A673 (cell line): ENCODE measurements around the gene SAT1. TPM values are rescaled to one million over a fixed set of nuclear protein-coding genes. Genes with fewer than 3 reads are reported as not detected.

Experiments used
- BruUV-seq: library from RNA; stranded (reverse); fragments of 400-500 nt; replicated peaks from 2 replicates; lab custom pipeline; 2021; lab: Mats Ljungman, UMichigan
- CTCF ChIA-PET: fragments of 300-600 bp; sonication (Branson Sonifier 250); formaldehyde crosslinking; loops from one replicate; lab custom pipeline; 2022; ENCODE audit warnings: antibody characterized with exemption; lab: Charles Lee
- POLR2A ChIA-PET: fragments of 300-600 bp; sonication (Branson Sonifier 250); formaldehyde crosslinking; loops from one replicate; lab custom pipeline; 2022; ENCODE audit warnings: antibody characterized with exemption; ENCODE audit not compliant: low non-redundant PET; lab: Charles Lee
- DNase-seq: peaks from one replicate; pipeline ENCODE4 v3.0.0-alpha.2; 2015; ENCODE audit warnings: low spot score
- H3K27ac ChIP-seq: fragments of 200-600 bp; sonication (generic); 2 replicates; pipeline ENCODE4 v1.5.1; 2016; ENCODE audit warnings: mixed run types, low read depth, mild to moderate bottlenecking, mixed read lengths, antibody characterized with exemption, low read length; ENCODE audit not compliant: poor library complexity, severe bottlenecking
- H3K27me3 ChIP-seq: fragments of 200-600 bp; sonication (generic); replicated peaks from 2 replicates; pipeline ENCODE4 v1.6.1; 2017; ENCODE audit warnings: mixed run types, low read depth, mild to moderate bottlenecking, mixed read lengths, antibody characterized with exemption, low read length; ENCODE audit not compliant: insufficient read depth, poor library complexity
- H3K36me3 ChIP-seq: fragments of 200-600 bp; sonication (generic); 2 replicates; pipeline ENCODE4 v1.6.1; 2016; ENCODE audit warnings: mixed run types, mild to moderate bottlenecking, mixed read lengths, antibody characterized with exemption, low read length; ENCODE audit not compliant: insufficient read depth, poor library complexity, severe bottlenecking
- H3K4me1 ChIP-seq: fragments of 200-600 bp; sonication (generic); 2 replicates; pipeline ENCODE4 v1.6.1; 2017; ENCODE audit warnings: mixed run types, mild to moderate bottlenecking, mixed read lengths, antibody characterized with exemption, low read length; ENCODE audit not compliant: insufficient read depth, poor library complexity, severe bottlenecking
- H3K4me3 ChIP-seq: fragments of 200-600 bp; sonication (generic); 2 replicates; pipeline ENCODE4 v1.5.1; 2016; ENCODE audit warnings: low read depth, mixed run types, mild to moderate bottlenecking, mixed read lengths, low read length; ENCODE audit not compliant: poor library complexity, severe bottlenecking
- H3K9me3 ChIP-seq: fragments of 200-600 bp; sonication (generic); 2 replicates; pipeline ENCODE4 v1.6.1; 2016; ENCODE audit warnings: mixed run types, low read depth, mild to moderate bottlenecking, mixed read lengths, antibody characterized with exemption, low read length; ENCODE audit not compliant: poor library complexity, severe bottlenecking
- EZH2 ChIP-seq: fragments of 200-600 bp; sonication (generic); IDR thresholded peaks from 2 replicates; pipeline ENCODE4 v1.6.1; 2017; ENCODE audit warnings: borderline replicate concordance, low read depth, mild to moderate bottlenecking, mixed read lengths, antibody characterized with exemption, low read length; ENCODE audit not compliant: poor library complexity, severe bottlenecking
- intact Hi-C: fragments of 100-400 bp; cut with micrococcal nuclease; formaldehyde crosslinking; loops from one replicate; pipeline ENCODE4 v1.10.0; 2022; ENCODE audit not compliant: unreplicated experiment
- total RNA-seq: library from RNA; stranded (reverse); gene quantifications from 2 replicates; pipeline ENCODE4 v1.2.3, GENCODE V29; 2021
- TF ChIP-seq, protein P1 (sequence below): fragments of 300-800, 200-600 bp; sonication (generic); conservative IDR thresholded peaks from 2 replicates; pipeline ENCODE4 v1.5.1; 2017; ENCODE audit warnings: low read depth, mild to moderate bottlenecking, antibody characterized with exemption, low read length, moderate library complexity, mixed read lengths

Gene SAT1
- total RNA-seq, 1 experiment from 2014 or later: 21.6 TPM

DNA sequence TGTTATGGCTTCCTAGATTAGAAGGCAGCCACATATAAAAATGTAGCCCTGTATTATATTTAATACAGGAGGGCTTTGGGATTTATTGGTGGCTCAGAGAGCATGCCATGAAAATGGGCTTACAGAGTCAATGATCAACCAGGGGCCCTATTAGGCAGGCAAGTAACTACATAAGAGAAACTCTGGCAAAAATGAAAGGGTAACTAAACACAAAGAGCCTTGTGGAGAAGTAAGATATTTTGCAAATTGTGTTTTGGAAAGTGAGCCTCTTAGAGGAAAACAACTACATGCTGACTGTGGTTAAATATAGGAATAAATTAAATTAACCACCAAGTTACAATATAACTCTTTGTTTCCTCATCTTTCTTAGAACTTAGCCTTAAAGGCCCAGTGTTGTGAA lies 5.5 kb downstream of the SAT1 start:
- H3K27ac ChIP-seq: no peak overlapping the region
- H3K9me3 ChIP-seq: no peaks in the 10 kb centered on the region
- no peaks in the 10 kb centered on the region for H3K36me3 ChIP-seq
- no peak overlapping the region for H3K4me3 ChIP-seq
- intact Hi-C loops: no loop called here
- DNase-seq: no peak
- TF ChIP-seq, protein P1, sequence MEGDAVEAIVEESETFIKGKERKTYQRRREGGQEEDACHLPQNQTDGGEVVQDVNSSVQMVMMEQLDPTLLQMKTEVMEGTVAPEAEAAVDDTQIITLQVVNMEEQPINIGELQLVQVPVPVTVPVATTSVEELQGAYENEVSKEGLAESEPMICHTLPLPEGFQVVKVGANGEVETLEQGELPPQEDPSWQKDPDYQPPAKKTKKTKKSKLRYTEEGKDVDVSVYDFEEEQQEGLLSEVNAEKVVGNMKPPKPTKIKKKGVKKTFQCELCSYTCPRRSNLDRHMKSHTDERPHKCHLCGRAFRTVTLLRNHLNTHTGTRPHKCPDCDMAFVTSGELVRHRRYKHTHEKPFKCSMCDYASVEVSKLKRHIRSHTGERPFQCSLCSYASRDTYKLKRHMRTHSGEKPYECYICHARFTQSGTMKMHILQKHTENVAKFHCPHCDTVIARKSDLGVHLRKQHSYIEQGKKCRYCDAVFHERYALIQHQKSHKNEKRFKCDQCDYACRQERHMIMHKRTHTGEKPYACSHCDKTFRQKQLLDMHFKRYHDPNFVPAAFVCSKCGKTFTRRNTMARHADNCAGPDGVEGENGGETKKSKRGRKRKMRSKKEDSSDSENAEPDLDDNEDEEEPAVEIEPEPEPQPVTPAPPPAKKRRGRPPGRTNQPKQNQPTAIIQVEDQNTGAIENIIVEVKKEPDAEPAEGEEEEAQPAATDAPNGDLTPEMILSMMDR: no peak
- no peak for TF ChIP-seq EZH2
- BruUV-seq: no TSS peak
- peaks cover 5% of the 10 kb centered on the region for H3K4me1 ChIP-seq
- no peaks in the 10 kb centered on the region for H3K27me3 ChIP-seq
- ChIA-PET POLR2A (no interaction called here), CTCF (interaction anchor here (0.5 kb wide), 1 partner anchor 9 kb away, joined by 7 read pairs; no protein-coding TSS in a partner anchor)

DNA sequence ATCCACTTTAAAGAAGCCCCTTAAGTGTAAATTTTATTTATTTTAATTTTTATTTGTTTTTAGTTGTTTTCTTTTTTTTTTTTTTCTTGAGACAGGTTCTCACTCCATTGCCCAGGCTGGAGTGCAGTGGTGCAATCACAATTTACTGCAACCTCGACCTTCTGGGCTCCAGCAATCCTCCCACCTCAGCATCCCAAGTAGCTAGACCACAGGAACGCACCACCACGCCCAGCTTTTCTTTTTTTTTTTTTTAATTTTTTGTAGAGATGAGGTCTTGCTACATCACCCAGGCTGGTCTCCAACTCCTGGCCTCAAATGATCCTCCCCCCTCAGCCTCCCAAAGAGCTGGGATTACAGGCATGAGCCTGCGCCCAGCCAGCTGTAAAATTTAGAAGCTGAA lies 6.0 kb downstream of the SAT1 start:
- TF ChIP-seq, protein P1: no peak
- TF ChIP-seq EZH2: no peak
- CTCF ChIA-PET: interaction anchor here (0.5 kb wide), 1 partner anchor 9 kb away, joined by 7 read pairs; no protein-coding TSS in a partner anchor
- H3K4me3 ChIP-seq: no peak overlapping the region
- no peak overlapping the region for H3K27ac ChIP-seq
- H3K27me3 ChIP-seq: no peaks in the 10 kb centered on the region
- peaks cover 5% of the 10 kb centered on the region for H3K4me1 ChIP-seq
- POLR2A ChIA-PET: no interaction called here
- no peak for DNase-seq
- intact Hi-C loops: no loop called here
- no peaks in the 10 kb centered on the region for H3K36me3 ChIP-seq
- no peaks in the 10 kb centered on the region for H3K9me3 ChIP-seq
- BruUV-seq: no TSS peak

DNA sequence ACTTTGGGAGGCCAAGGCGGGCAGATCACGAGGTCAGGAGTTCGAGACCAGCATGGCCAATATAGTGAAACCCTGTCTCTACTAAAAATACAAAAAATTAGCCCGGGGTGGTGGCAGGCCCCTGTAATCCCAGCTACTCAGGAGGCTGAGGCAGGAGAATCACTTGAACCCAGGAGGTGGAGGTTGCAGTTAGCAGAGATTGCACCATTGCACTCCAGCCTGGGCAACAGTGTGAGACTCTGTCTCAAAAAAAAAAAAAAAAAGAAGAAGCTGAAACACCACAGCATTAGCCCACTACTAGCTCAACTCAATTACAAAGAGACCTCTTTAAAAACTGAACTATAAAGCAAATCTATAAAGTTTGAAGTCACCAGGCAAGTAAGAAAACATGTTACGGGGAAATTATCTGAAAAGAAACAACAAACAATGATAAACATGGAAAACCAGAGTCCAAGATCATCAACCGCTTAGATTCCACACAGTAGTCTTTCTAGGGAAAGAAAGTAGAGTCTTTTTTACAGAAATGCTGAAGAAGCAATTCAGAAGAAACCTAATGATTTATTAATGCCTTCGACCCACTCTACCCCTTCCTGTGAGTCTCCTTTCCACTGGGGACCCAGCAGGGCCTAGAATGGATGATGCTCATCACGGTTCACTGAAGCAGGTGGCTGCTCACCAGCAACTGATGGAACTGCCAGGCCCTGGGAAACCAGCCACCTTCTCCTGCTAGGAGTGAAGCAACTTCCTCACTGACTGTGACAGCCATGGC lies 6.6 kb downstream of the SAT1 start:
- Histone ChIP-seq H3K27ac (no peak overlapping the region), H3K4me1 (peaks cover 5% of the 10 kb centered on the region), H3K27me3 (no peaks in the 10 kb centered on the region), H3K9me3 (no peaks in the 10 kb centered on the region), H3K36me3 (no peaks in the 10 kb centered on the region), H3K4me3 (no peak overlapping the region)
- DNase-seq: no peak
- TF ChIP-seq, protein P1: no peak
- TF ChIP-seq EZH2: no peak
- intact Hi-C loops: no loop called here
- CTCF ChIA-PET: no interaction called here
- BruUV-seq: no TSS peak
- POLR2A ChIA-PET: no interaction called here
